Osteoblast (primary cell): ENCODE results near the gene GALNT2. TPM values are rescaled to one million over a fixed set of nuclear protein-coding genes. Genes with fewer than 3 reads are reported as not detected.

ENCODE experiments used
- DNase-seq: peaks from one replicate; pipeline ENCODE4 v3.0.0; 2011; ENCODE audit warnings: low spot score, mixed read lengths; ENCODE audit not compliant: insufficient read length; ENCODE audit errors: missing footprints
- H2AFZ ChIP-seq: 2 replicates; pipeline ENCODE4 v1.6.0; 2011; ENCODE audit warnings: mild to moderate bottlenecking, low read length
- H3K27ac ChIP-seq: 2 replicates; pipeline ENCODE4 v1.5.1; 2011; ENCODE audit warnings: mild to moderate bottlenecking, low read depth, low read length, moderate library complexity
- H3K27me3 ChIP-seq: 2 replicates; pipeline ENCODE4 v1.6.0; 2012; ENCODE audit warnings: mild to moderate bottlenecking, control low read depth, inconsistent platforms, low read length, moderate library complexity; ENCODE audit not compliant: insufficient read depth
- H3K36me3 ChIP-seq: 2 replicates; pipeline ENCODE4 v1.5.1; 2011; ENCODE audit warnings: mild to moderate bottlenecking, low read length, control low read depth, moderate library complexity; ENCODE audit not compliant: insufficient read depth
- H3K4me1 ChIP-seq: 2 replicates; pipeline ENCODE4 v1.5.1; 2011; ENCODE audit warnings: mild to moderate bottlenecking, low read length, control low read depth, moderate library complexity; ENCODE audit not compliant: insufficient read depth
- H3K4me2 ChIP-seq: 2 replicates; pipeline ENCODE4 v1.6.0; 2011; ENCODE audit warnings: mild to moderate bottlenecking, low read length; ENCODE audit not compliant: insufficient read depth
- H3K4me3 ChIP-seq: fragments of 200-600 bp; sonication (generic); 3 replicates; pipeline ENCODE4 v1.5.1; 2012; ENCODE audit warnings: mild to moderate bottlenecking, low read length, inconsistent platforms; ENCODE audit not compliant: insufficient read depth
- H3K79me2 ChIP-seq: 2 replicates; pipeline ENCODE4 v1.6.0; 2012; ENCODE audit warnings: mild to moderate bottlenecking, low read length, control low read depth, inconsistent platforms; ENCODE audit not compliant: insufficient read depth
- H3K9me3 ChIP-seq: 2 replicates; pipeline ENCODE4 v1.5.1; 2011; ENCODE audit warnings: low read depth, low read length, control low read depth
- H4K20me1 ChIP-seq: 2 replicates; pipeline ENCODE4 v1.6.0; 2012; ENCODE audit warnings: mild to moderate bottlenecking, low read length, control low read depth; ENCODE audit not compliant: insufficient read depth
- total RNA-seq: library from RNA; depleted of rRNA; stranded (reverse); fragments of >200 nt; gene quantifications from 2 replicates; pipeline ENCODE4 v1.2.3, GENCODE V29; 2012
- TF ChIP-seq, protein P1 (sequence below): IDR thresholded peaks from 2 replicates; pipeline ENCODE4 v1.5.1; 2011; ENCODE audit warnings: mild to moderate bottlenecking, low read depth, low read length, moderate library complexity; ENCODE audit errors: extremely low read depth

The GALNT2 gene
- total RNA-seq, 1 donor: 83.2 TPM

DNA sequence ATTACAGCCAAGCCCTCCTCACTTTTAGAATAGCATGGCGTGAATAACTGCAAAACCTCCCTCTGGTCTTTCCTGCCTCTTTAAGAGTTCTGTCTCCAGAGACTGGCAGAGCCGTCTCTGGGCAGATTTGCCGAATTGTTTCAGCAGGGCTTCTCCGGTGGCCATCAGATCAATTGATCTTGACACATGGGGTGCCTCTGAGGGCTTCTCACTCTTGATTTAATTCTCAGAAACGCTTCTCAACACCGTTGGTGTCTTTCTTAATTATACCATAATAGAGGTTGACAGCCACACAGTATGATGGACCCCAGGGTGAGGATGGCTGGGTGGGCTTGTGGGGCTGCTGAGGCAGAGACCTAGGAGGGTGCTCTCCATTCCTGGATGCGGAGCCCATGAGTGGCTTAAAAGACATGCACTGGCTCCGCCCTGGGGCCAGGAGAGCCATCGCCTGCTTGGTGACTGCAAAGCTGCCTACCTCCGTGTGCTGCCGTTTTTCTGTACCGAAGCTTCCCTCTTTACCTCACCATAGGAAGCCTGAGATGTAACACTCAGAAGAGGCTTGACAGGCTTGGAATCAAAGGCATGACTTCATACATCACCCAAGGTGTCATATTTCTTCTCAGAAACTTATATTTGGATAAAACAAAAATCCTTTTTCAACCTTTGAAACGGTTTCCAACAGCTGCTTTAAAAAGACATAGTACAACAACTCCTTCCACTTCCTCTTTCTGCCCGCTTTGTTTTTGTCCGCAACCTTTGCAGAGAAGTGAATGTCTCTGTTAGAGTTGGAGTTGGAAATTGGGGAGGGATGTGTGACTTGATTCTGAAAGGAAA lies 82.9 kb downstream of the GALNT2 start:
- Histone ChIP-seq H4K20me1 (peaks cover 79% of the 10 kb centered on the region), H3K4me1 (peaks cover 14% of the 10 kb centered on the region)
- TF ChIP-seq, protein P1, sequence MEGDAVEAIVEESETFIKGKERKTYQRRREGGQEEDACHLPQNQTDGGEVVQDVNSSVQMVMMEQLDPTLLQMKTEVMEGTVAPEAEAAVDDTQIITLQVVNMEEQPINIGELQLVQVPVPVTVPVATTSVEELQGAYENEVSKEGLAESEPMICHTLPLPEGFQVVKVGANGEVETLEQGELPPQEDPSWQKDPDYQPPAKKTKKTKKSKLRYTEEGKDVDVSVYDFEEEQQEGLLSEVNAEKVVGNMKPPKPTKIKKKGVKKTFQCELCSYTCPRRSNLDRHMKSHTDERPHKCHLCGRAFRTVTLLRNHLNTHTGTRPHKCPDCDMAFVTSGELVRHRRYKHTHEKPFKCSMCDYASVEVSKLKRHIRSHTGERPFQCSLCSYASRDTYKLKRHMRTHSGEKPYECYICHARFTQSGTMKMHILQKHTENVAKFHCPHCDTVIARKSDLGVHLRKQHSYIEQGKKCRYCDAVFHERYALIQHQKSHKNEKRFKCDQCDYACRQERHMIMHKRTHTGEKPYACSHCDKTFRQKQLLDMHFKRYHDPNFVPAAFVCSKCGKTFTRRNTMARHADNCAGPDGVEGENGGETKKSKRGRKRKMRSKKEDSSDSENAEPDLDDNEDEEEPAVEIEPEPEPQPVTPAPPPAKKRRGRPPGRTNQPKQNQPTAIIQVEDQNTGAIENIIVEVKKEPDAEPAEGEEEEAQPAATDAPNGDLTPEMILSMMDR: no peak

DNA sequence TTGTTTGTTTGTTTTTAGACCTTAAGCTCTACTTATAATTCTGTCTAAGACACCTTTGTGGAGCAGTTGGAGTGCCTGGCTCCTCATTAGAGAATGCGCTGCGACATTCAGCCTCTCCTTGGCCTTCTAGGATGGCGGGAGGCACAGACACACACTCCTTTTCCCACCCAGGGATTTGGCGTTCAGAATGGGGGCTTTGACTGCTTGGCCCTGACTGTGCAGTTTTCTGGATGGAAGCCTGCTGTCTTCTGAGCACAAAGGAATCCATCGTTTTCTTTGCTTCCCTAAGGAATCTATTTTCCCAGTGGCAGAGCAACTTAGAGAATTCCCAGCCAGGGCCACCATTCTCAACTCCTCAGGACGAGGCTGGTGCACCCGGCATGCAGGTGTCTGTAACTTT lies 83.6 kb downstream of the GALNT2 start:
- Histone ChIP-seq H4K20me1 (peaks cover 77% of the 10 kb centered on the region), H3K27ac (no peak overlapping the region)
- TF ChIP-seq, protein P1: no peak

More for the DNA sequence above, 82.9 kb downstream of the GALNT2 start:
- no peak overlapping the region for H2AFZ ChIP-seq
- H3K4me2 ChIP-seq: no peak overlapping the region
- H3K79me2 ChIP-seq: peaks cover 96% of the 10 kb centered on the region
- H3K4me3 ChIP-seq: no peak overlapping the region
- peaks cover 3% of the 10 kb centered on the region for H3K36me3 ChIP-seq
- no peaks in the 10 kb centered on the region for H3K9me3 ChIP-seq
- H3K27me3 ChIP-seq: no peaks in the 10 kb centered on the region
- DNase-seq: no peak
- no peak overlapping the region for H3K27ac ChIP-seq

DNA sequence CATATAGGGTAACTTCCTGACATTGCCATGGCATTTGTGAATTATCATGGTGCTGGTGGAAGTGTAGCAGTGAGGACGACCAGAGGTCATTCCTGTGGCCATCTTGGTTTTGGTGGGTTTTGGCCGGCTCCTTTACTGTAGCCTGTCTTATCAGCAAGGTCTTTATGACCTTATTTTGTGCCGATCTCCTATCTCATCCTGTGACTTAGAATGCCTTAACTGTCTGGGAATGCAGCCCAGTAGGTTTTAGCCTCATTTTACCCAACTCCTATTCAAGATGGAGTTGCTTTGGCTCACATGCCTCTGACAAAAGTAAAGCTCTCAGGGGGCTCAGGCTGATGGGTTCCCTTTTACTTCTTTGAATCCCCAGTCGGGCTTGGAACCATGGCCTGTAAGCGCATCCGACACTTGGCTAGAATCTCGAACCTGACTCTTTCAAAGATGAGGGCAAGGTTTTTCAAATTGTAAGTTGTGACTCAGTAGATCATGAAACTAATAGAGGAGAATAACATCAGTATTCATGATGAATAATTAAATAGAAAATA lies 85.0 kb downstream of the GALNT2 start:
- Histone ChIP-seq H3K36me3 (peaks cover 3% of the 10 kb centered on the region), H3K9me3 (no peaks in the 10 kb centered on the region), H3K27ac (no peak overlapping the region), H3K4me2 (no peak overlapping the region), H3K4me3 (no peak overlapping the region), H3K27me3 (no peaks in the 10 kb centered on the region), H3K79me2 (peaks cover 96% of the 10 kb centered on the region), H4K20me1 (peaks cover 78% of the 10 kb centered on the region), H2AFZ (no peak overlapping the region), H3K4me1 (peaks cover 13% of the 10 kb centered on the region)
- DNase-seq: no peak
- TF ChIP-seq, protein P1: no peak

More for the DNA sequence above, 83.6 kb downstream of the GALNT2 start:
- peaks cover 14% of the 10 kb centered on the region for H3K4me1 ChIP-seq
- H3K4me3 ChIP-seq: no peak overlapping the region
- no peak overlapping the region for H2AFZ ChIP-seq
- DNase-seq: no peak
- no peaks in the 10 kb centered on the region for H3K9me3 ChIP-seq
- peaks cover 96% of the 10 kb centered on the region for H3K79me2 ChIP-seq
- peaks cover 3% of the 10 kb centered on the region for H3K36me3 ChIP-seq
- no peak overlapping the region for H3K4me2 ChIP-seq
- no peaks in the 10 kb centered on the region for H3K27me3 ChIP-seq

DNA sequence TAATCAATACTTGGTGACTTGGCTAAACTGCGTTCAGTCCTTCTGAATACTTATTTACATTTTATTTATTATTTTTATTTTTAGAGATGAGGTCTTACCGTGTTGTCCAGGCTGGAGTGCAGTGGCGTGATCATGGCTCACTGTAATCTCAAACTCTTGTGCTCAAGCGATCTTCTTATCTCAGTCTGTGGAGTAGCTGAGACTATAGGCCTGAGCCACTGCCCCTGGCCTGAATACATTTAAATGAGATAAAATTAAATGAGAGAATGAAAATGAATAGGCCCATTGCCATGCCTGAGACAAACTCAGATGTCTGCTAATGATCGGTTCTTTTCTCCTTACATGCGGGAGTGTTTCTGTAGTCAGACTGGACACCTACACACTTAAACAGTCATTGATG lies 86.0 kb downstream of the GALNT2 start:
- H4K20me1 ChIP-seq: peaks cover 73% of the 10 kb centered on the region
- H3K27me3 ChIP-seq: no peaks in the 10 kb centered on the region
- peaks cover 3% of the 10 kb centered on the region for H3K36me3 ChIP-seq
- H3K4me2 ChIP-seq: no peak overlapping the region
- H2AFZ ChIP-seq: no peak overlapping the region
- TF ChIP-seq, protein P1: no peak
- no peak overlapping the region for H3K27ac ChIP-seq
- no peaks in the 10 kb centered on the region for H3K9me3 ChIP-seq
- DNase-seq: no peak
- peaks cover 10% of the 10 kb centered on the region for H3K4me1 ChIP-seq
- no peak overlapping the region for H3K4me3 ChIP-seq
- H3K79me2 ChIP-seq: peaks cover 95% of the 10 kb centered on the region
